ENCODE results near the gene RPH3AL.

GRCh38 chr17:298791-299450, 53.7 kb downstream of the RPH3AL start:
- TF ChIP-seq CTCF (IDR thresholded peaks at IDR 0.05) (no peak), POLR2A (IDR thresholded peaks at IDR 0.05) (no peak)

Data from testis (tissue), 2 donors.